Glutamatergic neuron (in vitro differentiated cells): Measurements from ENCODE around the gene SPPL3. TPM values are rescaled to one million over a fixed set of nuclear protein-coding genes. Genes with fewer than 3 reads are reported as not detected.

Source experiments
- DNase-seq: peaks from one replicate; pipeline ENCODE4 v3.0.0; 2022
- H3K27ac Mint-ChIP-seq: one replicate; pipeline ENCODE4 v1.8.0; 2020; ENCODE audit warnings: mild to moderate bottlenecking, mixed read lengths, inconsistent platforms; ENCODE audit not compliant: unreplicated experiment
- H3K27me3 Mint-ChIP-seq: one replicate; pipeline ENCODE4 v1.8.0; 2020; ENCODE audit warnings: mild to moderate bottlenecking, moderate library complexity, mixed read lengths, inconsistent platforms; ENCODE audit not compliant: unreplicated experiment
- H3K36me3 Mint-ChIP-seq: one replicate; pipeline ENCODE4 v1.8.0; 2020; ENCODE audit warnings: mild to moderate bottlenecking, mixed read lengths, inconsistent platforms; ENCODE audit not compliant: unreplicated experiment
- H3K4me1 Mint-ChIP-seq: one replicate; pipeline ENCODE4 v1.8.0; 2020; ENCODE audit warnings: mild to moderate bottlenecking, low read depth, mixed read lengths, inconsistent platforms; ENCODE audit not compliant: unreplicated experiment
- H3K4me3 Mint-ChIP-seq: one replicate; pipeline ENCODE4 v1.8.0; 2020; ENCODE audit warnings: mild to moderate bottlenecking, mixed read lengths, inconsistent platforms; ENCODE audit not compliant: unreplicated experiment
- H3K9me3 Mint-ChIP-seq: one replicate; pipeline ENCODE4 v1.8.0; 2020; ENCODE audit warnings: mild to moderate bottlenecking, moderate library complexity, mixed read lengths, inconsistent platforms; ENCODE audit not compliant: unreplicated experiment
- total RNA-seq: library from RNA; stranded (reverse); fragmentation: NEBNext Ultra II Directional; extraction: Animal tissue kit (Norgen Biotek cat#: 25700); gene quantifications from one replicate; pipeline ENCODE4 v1.2.1, GENCODE V29; 2021; ENCODE audit not compliant: unreplicated experiment
- TF ChIP-seq, protein P1 (sequence below): fragments of 200-600 bp; sonication (generic); IDR thresholded peaks from one replicate; pipeline ENCODE4 v1.5.0; 2021; ENCODE audit not compliant: partially characterized antibody, unreplicated experiment

The SPPL3 gene
- total RNA-seq, 1 donor from 2014 or later: 53.4 TPM

DNA sequence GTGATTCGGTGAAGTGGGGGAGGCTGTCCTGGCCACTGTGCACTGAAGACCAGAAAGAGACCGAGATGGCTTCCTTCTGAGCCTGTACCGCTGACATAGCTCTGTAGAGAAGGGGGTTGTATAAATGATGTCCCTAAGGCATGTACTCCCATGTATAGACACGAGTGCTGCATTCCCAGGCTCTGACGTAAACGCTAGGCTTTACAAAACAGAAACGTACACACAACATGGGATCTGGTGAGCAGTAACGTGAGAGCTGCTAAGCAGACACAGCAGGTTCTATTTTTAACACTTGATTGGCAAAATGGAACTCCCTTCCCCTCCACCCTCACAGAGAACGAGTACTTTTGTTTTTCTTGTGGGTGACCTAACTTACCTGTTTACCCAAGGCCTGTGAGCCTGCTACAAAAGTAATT lies 142.6 kb downstream of the SPPL3 start:
- Mint-ChIP-seq H3K27me3 (no peaks in the 10 kb centered on the region), H3K36me3 (no peaks in the 10 kb centered on the region), H3K4me3 (no peak overlapping the region), H3K27ac (no peak overlapping the region), H3K4me1 (peaks cover 13% of the 10 kb centered on the region), H3K9me3 (peaks cover 2% of the 10 kb centered on the region)
- no peak for DNase-seq
- TF ChIP-seq, protein P1, sequence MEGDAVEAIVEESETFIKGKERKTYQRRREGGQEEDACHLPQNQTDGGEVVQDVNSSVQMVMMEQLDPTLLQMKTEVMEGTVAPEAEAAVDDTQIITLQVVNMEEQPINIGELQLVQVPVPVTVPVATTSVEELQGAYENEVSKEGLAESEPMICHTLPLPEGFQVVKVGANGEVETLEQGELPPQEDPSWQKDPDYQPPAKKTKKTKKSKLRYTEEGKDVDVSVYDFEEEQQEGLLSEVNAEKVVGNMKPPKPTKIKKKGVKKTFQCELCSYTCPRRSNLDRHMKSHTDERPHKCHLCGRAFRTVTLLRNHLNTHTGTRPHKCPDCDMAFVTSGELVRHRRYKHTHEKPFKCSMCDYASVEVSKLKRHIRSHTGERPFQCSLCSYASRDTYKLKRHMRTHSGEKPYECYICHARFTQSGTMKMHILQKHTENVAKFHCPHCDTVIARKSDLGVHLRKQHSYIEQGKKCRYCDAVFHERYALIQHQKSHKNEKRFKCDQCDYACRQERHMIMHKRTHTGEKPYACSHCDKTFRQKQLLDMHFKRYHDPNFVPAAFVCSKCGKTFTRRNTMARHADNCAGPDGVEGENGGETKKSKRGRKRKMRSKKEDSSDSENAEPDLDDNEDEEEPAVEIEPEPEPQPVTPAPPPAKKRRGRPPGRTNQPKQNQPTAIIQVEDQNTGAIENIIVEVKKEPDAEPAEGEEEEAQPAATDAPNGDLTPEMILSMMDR: no peak

DNA sequence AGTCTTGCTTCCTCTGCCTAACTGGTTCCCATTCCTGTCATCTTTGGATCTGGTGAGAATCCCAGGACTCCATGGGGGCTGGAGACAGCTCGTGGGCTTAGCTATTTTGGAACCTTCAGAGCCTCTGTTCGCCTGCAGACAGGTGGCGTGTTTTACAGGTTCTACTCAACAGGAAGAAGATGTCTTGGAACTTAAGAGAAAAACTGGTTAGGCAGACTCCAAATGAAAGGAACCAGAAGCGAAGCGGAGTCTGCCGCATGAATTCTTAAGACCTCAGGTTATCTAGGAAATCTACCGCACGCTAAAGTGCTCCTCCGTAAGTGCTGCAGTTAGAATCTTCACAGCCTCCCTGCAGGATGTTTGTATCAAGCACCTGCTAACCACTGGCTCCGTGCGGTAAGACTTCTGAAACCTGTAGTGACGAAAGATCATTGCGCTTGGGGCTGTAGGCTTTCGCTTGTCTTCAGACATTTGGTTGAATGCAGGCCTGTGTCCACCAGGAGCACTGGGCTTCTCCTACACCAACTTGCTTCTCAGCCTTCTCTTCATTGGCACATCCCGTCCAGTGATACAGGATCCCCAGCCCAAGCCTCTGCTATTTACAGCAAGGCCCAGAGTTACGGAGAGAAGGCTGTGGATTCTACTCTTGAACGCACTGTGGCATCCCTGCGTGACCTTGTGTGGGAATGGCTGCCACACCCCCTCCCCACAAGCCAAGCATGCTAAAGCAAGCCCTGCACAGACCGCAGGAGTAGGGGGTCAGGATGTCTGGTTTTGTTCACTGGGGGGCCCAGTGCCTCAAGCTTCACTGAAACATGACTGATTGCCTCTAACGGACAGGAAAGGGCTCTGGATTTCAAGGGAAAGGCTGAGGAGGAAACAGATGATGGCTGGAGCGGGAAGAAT lies 143.6 kb downstream of the SPPL3 start:
- TF ChIP-seq, protein P1: no peak
- Mint-ChIP-seq H3K4me3 (no peak overlapping the region), H3K27me3 (no peaks in the 10 kb centered on the region), H3K27ac (no peak overlapping the region), H3K36me3 (no peaks in the 10 kb centered on the region), H3K9me3 (peaks cover 2% of the 10 kb centered on the region), H3K4me1 (peaks cover 13% of the 10 kb centered on the region)
- no peak for DNase-seq

DNA sequence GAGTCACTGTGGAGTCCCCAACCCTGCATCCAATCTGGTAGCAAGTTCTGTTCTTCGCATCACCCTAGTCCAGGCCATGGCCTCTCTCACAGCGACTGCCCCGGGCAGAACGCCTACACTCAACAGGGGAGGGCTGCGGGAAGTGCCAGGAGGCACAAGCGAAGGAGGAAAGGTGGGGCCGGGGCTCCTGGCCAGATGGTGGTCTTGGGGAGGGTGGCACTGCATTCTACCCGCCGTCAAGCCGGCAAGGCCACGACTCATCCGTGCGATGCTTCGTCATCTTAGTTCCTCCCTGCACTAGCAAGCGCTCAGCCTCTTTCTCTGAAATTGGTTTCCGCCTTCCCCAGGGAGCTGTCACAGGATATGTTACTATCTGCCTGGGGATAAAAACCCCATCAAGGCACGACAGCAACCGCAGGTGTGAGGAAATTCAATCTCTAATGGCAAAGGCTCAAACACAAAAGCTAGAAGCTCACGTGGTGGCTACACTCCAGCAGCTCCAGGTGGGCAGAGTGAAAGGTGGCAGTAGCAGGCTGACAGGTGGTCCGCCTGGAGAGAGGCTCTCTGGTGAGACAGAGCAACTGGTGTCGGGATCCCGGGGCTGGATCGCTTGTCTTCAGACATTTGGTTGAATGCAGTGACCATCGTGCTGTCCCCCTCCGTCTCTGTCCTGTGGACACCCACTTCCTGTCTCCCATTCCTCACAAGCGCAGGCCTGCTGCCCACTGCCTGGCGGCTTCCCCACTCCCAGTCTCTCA lies 144.4 kb downstream of the SPPL3 start:
- Mint-ChIP-seq H3K9me3 (peaks cover 6% of the 10 kb centered on the region), H3K36me3 (peaks cover 6% of the 10 kb centered on the region), H3K27me3 (peaks cover 2% of the 10 kb centered on the region), H3K4me3 (peak overlapping the region; percentile 30), H3K4me1 (peaks cover 13% of the 10 kb centered on the region), H3K27ac (peak overlapping the region; percentile 40)
- DNase-seq: peak; percentile 57
- TF ChIP-seq, protein P1: no peak

DNA sequence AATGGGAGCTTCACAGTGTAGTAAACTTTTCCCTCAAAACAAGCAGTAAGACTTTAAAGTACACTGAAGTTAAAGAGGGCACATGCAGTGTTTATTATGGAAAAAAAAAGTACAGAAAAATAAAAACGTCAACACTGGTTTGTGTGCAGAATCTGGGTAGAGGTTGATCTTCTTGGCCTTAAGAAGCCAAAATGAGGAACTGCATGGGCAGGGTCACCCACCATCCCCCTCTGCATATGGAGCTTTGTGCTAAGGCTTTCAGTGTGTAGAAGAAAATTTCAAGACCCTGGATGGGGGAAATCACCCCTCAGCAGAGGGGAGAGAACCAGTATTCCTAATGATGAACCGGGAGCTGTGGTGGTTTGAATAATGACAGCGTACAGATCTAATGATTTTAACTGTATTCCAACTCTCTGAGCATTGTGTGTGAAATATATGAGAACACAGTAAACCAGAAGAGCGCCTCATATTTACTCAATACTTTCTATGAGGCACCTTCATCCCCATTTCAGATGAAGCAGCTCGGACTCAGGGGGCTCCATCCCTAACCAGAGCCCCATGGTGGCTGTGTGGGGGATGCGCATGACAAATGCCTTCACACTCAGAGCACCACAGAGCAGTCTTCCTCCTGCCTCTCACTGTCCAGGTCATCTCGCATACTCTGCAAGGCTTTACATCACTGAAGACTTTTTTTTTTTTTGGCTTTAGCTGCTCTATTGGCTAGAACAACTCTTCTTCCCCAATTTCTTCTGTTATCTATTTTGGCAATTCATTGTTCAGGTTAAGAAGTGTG lies 145.2 kb downstream of the SPPL3 start:
- Mint-ChIP-seq H3K27ac (peak overlapping the region; percentile 40), H3K27me3 (peaks cover 2% of the 10 kb centered on the region), H3K4me1 (peaks cover 13% of the 10 kb centered on the region), H3K36me3 (peaks cover 7% of the 10 kb centered on the region), H3K4me3 (no peak overlapping the region), H3K9me3 (peaks cover 6% of the 10 kb centered on the region)
- DNase-seq: no peak
- TF ChIP-seq, protein P1: no peak
